ENCODE results near the gene PPCS.

GRCh38 chr1:42480921-42481320, 24.6 kb downstream of the PPCS start:
- TF ChIP-seq CTCF (IDR thresholded peaks at IDR 0.05), result no peak
- no peak for TF ChIP-seq POLR2A (IDR thresholded peaks at IDR 0.05)
- TF ChIP-seq POLR2AphosphoS5 (IDR thresholded peaks at IDR 0.05), result no peak

Measured in prostate gland (tissue), 2 donors.